Measurements from ENCODE around the gene TIE1. TPM values are rescaled to one million over a fixed set of nuclear protein-coding genes. Genes with fewer than 3 reads are reported as not detected.

The TIE1 gene
- total RNA-seq, 1 donor from 2014 or later, result not detected

DNA sequence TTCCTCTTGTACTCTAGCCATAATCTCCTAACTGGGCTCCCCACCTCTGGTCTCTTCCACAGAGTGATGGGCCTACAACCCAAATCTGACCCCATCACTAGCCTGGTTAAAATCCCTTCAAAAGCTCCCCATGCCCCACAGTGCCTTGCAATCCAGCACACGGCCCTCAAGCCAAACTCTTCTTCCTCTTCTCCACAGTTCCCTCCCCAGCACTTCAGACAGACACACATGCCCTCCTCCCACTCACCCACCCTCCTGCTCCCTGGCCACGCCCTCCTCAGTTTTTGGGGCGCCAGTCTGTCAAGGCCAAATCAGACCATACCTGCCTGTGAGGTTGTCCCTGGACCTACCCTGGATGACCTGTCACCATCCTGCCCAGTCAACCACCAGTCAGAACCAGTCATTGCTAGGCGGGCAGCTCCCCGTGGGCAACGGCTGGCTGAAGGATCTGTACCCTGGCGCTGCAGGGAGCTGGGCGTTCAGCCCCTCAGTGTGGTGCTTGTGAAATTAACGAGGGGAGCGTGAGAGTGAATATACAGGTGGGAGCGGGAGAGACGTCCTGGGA lies 16.2 kb upstream of the TIE1 start:
- Mint-ChIP-seq H3K27ac (no peak overlapping the region), H3K27me3 (peaks cover 13% of the 10 kb centered on the region), H3K9me3 (no peaks in the 10 kb centered on the region), H3K36me3 (ENCODE audit: low read depth) (no peaks in the 10 kb centered on the region), H3K4me1 (no peaks in the 10 kb centered on the region), H3K4me3 (no peak overlapping the region)
- TF ChIP-seq CTCF (IDR thresholded peaks at IDR 0.05), result no peak
- ChIA-PET CTCF (no interaction called here), POLR2A (no interaction called here)
- intact Hi-C loops (cut with micrococcal nuclease), result no loop called here
- ATAC-seq (ENCODE audit: low read depth) (no peak), DNase-seq (no peak)

- Mint-ChIP-seq H3K27me3 (peaks cover 12% of the 10 kb centered on the region), H3K36me3 (ENCODE audit: low read depth) (no peaks in the 10 kb centered on the region), H3K4me3 (no peak within 1 kb of the TSS), H3K9me3 (no peaks in the 10 kb centered on the region), H3K4me1 (no peaks in the 10 kb centered on the region), H3K27ac (no peak within 1 kb of the TSS)
- DNase-seq, result no peak
- CTCF ChIA-PET, result no interaction called here
- no peak for ATAC-seq (ENCODE audit: low read depth)
- POLR2A ChIA-PET, result no interaction called here
- no peak for TF ChIP-seq CTCF (IDR thresholded peaks at IDR 0.05)
- intact Hi-C loops (cut with micrococcal nuclease), result no loop called here
These were observed 15.4 kb upstream of the TIE1 start, which contains the start of gene C1orf210 for GRCh38 chr1:43285269-43285990. Gene C1orf210, minus strand, starts transcription at chr1:43285581. Its CDS starts 2,311 bp downstream, at chr1:43283270.

DNA sequence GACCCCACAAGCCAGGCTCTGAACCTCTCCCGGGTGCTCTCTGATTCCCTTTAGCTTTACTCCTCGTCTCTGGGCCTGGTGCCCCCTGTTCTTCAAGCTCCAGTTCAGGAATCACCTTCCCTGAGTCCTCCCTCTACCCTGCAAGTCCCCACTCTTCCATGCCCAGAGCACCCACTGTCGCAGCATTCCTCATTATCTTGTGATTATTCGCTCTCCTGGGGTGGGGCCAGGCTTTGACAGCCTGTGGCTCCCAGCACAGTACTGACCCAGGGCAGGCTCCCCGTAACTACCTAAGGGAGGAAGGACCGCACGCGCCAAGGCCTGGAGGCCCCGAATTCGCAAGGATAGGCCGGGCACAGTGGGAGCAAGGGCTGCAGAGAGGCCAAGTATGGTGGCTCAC lies 14.7 kb upstream of the TIE1 start:
- intact Hi-C loops (cut with micrococcal nuclease), result no loop called here
- CTCF ChIA-PET, result no interaction called here
- POLR2A ChIA-PET, result no interaction called here
- Mint-ChIP-seq H3K36me3 (ENCODE audit: low read depth) (no peaks in the 10 kb centered on the region), H3K4me1 (no peaks in the 10 kb centered on the region), H3K9me3 (no peaks in the 10 kb centered on the region), H3K4me3 (no peak overlapping the region), H3K27ac (no peak overlapping the region), H3K27me3 (peaks cover 12% of the 10 kb centered on the region)
- DNase-seq (no peak), ATAC-seq (ENCODE audit: low read depth) (no peak)
- no peak for TF ChIP-seq CTCF (IDR thresholded peaks at IDR 0.05)

DNA sequence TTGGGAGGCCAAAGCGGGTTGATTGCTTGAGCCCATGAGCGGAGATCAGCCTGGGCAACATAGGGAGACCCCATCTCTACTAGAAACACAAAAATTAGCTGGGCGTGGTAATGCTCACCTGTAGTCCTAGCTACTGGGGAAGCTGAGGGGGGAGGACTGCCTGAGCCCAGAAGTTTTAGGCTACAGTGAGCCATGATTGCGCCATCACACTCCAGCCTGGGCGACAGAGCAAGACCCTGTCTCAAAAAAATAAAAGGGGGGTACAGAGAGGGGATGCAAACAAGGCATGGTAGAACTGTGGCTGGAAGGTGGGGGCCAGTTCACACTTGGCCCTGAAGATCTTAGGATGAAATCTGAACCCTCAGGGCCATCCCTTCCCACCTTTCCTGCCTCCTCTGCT lies 14.2 kb upstream of the TIE1 start:
- peaks cover 12% of the 10 kb centered on the region for H3K27me3 Mint-ChIP-seq
- POLR2A ChIA-PET, result no interaction called here

More for the DNA sequence above, 14.2 kb upstream of the TIE1 start:
- ATAC-seq (ENCODE audit: low read depth), result no peak
- DNase-seq, result no peak
- intact Hi-C loops (cut with micrococcal nuclease), result no loop called here
- CTCF ChIA-PET, result no interaction called here
- Mint-ChIP-seq H3K27ac (no peak overlapping the region), H3K9me3 (no peaks in the 10 kb centered on the region), H3K4me1 (no peaks in the 10 kb centered on the region), H3K4me3 (no peak overlapping the region), H3K36me3 (ENCODE audit: low read depth) (no peaks in the 10 kb centered on the region)
- TF ChIP-seq CTCF (IDR thresholded peaks at IDR 0.05), result no peak

Data from activated B cell treated with CpG ODN at 0.5 μM for 24 hours (primary cell).